Measurements from ENCODE around the gene SFTPA1. TPM values are rescaled to one million over a fixed set of nuclear protein-coding genes. Genes with fewer than 3 reads are reported as not detected.
"Not testable (repeated sequence)": the region's sequence is repeated elsewhere in the genome, so short reads cannot be mapped to it uniquely, and the experiment has no call there.

Gene SFTPA1
- total and polyA plus RNA-seq, 4 donors = 3,653 to 8,195 (median 5,428) TPM

DNA sequence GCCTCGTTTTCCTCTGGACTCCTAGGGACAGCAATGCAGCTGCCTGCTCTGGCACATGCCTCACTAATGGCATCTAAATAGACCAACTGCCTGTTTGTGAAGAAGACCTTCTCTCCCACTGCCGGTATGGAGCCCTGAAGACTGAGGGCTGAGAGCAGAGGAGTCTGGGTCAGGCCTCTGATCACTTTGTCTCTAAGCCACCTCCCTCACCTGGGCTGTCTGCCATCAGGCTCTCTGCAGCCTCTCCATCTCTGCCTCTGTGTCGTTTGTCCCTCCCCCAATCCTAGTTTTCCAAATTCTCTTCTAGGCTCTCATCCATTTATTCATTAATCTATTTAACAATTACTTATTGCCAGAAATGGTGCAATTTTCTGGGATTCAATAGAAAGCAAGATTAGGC, 15.2 kb upstream of the SFTPA1 start:
- TF ChIP-seq, protein P1, sequence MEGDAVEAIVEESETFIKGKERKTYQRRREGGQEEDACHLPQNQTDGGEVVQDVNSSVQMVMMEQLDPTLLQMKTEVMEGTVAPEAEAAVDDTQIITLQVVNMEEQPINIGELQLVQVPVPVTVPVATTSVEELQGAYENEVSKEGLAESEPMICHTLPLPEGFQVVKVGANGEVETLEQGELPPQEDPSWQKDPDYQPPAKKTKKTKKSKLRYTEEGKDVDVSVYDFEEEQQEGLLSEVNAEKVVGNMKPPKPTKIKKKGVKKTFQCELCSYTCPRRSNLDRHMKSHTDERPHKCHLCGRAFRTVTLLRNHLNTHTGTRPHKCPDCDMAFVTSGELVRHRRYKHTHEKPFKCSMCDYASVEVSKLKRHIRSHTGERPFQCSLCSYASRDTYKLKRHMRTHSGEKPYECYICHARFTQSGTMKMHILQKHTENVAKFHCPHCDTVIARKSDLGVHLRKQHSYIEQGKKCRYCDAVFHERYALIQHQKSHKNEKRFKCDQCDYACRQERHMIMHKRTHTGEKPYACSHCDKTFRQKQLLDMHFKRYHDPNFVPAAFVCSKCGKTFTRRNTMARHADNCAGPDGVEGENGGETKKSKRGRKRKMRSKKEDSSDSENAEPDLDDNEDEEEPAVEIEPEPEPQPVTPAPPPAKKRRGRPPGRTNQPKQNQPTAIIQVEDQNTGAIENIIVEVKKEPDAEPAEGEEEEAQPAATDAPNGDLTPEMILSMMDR (IDR thresholded peaks at IDR 0.05; ENCODE audit: control extremely low read depth, extremely low read depth) = no peak
- H3K36me3 ChIP-seq (ENCODE audit: control insufficient read depth in 4 of 4, insufficient read depth in 4 of 4, low read length in 4 of 4) = no peaks in the 10 kb centered on the region
- DNase-seq = no peak
- no peak overlapping the region for H3K9ac ChIP-seq (ENCODE audit: insufficient read depth in 1 of 2, low read length in 2 of 2)
- H3K9me3 ChIP-seq (ENCODE audit: control insufficient read depth in 4 of 4, insufficient read depth in 3 of 4, low read length in 3 of 4) = peaks cover 0 to 12% (median 4%) of the 10 kb centered on the region in 4 donors
- H3K27ac ChIP-seq (ENCODE audit: low read depth in 1 of 2, low read length in 1 of 2) = no peak overlapping the region
- WGBS, 2 donors = 47 to 71% methylated on average over 3 of the region's 3 CpGs
- no peaks in the 10 kb centered on the region for H3K27me3 ChIP-seq (ENCODE audit: control insufficient read depth in 3 of 3, insufficient read depth in 3 of 3, low read length in 2 of 3)
- no peak overlapping the region for H3K4me3 ChIP-seq
- peaks cover 0 to 1% (median 0%) of the 10 kb centered on the region in 5 donors for H3K4me1 ChIP-seq (ENCODE audit: control insufficient read depth in 5 of 5, insufficient read depth in 5 of 5, low read length in 5 of 5)
- ATAC-seq (ENCODE audit: insufficient read depth, low FRiP score) = no peak

DNA sequence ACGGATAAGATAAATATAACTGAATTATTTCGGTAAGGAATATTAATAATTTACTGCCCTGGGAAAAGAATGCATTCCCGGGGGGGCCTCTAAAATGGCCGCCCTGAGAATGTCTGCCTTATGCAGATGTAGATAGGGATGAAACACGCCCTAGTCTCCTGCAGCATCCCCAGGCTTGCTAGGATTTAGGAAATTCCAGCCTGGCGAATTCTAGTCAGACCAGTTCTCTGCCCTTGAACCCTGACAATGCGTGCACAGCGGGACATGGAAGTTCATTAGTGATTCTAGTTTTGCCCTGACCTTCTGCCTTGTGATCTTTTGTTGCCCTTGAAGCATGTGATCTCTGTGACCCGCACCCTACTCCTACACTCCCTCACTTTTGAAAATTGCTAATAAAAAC, 11.1 kb upstream of the SFTPA1 start:
- H3K9me3 ChIP-seq (ENCODE audit: control insufficient read depth in 4 of 4, insufficient read depth in 3 of 4, low read length in 3 of 4) = peaks cover 0 to 13% (median 4%) of the 10 kb centered on the region in 4 donors
- WGBS, 2 donors = 87 to 93% methylated on average over 9 of the region's 9 CpGs
- not testable (repeated sequence) for DNase-seq; H3K36me3 ChIP-seq (ENCODE audit: control insufficient read depth in 4 of 4, insufficient read depth in 4 of 4, low read length in 4 of 4); H3K9ac ChIP-seq (ENCODE audit: insufficient read depth in 1 of 2, low read length in 2 of 2); H3K4me3 ChIP-seq; H3K27me3 ChIP-seq (ENCODE audit: control insufficient read depth in 3 of 3, insufficient read depth in 3 of 3, low read length in 2 of 3); ATAC-seq (ENCODE audit: insufficient read depth, low FRiP score); H3K27ac ChIP-seq (ENCODE audit: low read depth in 1 of 2, low read length in 1 of 2); H3K4me1 ChIP-seq (ENCODE audit: control insufficient read depth in 5 of 5, insufficient read depth in 5 of 5, low read length in 5 of 5)

DNA sequence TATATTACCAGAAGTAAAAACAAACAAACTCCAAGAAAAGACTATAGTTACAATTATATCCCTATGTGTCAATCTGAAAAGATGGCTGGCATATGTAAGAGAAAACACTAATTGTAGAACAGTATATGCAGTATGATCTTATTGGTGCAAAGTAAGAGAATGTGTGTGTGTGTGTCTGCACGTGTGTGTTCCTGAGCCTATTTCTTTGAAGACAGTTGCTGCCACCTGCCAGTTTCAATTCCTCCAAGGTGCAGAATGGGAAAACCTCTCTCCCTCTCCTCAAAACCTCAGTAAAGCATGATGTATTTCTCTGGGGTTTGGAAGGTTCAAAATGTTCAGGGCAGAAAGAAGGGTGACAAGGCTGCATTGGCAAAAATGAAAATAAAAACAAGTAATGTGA, 8.8 kb upstream of the SFTPA1 start:
- ATAC-seq (ENCODE audit: insufficient read depth, low FRiP score) (no peak), DNase-seq (no peak)
- H3K27me3 ChIP-seq (ENCODE audit: control insufficient read depth in 3 of 3, insufficient read depth in 3 of 3, low read length in 2 of 3) = no peaks in the 10 kb centered on the region

DNA sequence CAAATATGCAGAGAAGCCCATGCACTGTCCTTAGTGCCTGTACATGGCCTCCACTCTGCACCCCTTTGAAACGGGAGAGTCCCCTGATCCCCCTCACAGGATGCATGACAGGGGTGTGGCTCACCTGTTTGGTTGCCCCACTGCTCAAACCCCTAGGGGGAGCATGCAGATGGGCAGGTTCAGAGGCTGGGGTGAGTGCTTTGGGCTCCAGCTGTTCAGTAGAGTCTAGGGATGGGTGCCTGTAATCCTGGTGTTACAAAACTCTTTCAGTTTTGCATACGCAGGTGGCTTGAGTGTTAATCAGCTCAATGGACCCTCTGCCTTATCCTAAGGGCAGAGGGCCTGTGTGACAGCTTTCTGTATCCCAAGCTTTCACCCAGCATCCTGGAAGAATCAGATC, 7.8 kb upstream of the SFTPA1 start:
- Histone ChIP-seq H3K9me3 (ENCODE audit: control insufficient read depth in 4 of 4, insufficient read depth in 3 of 4, low read length in 3 of 4) (peaks cover 0 to 3% (median 1%) of the 10 kb centered on the region in 4 donors), H3K27ac (ENCODE audit: low read depth in 1 of 2, low read length in 1 of 2) (no peak overlapping the region), H3K9ac (ENCODE audit: insufficient read depth in 1 of 2, low read length in 2 of 2) (no peak overlapping the region), H3K4me1 (ENCODE audit: control insufficient read depth in 5 of 5, insufficient read depth in 5 of 5, low read length in 5 of 5) (peaks cover 0 to 2% (median 0%) of the 10 kb centered on the region in 5 donors), H3K4me3 (no peak overlapping the region), H3K27me3 (ENCODE audit: control insufficient read depth in 3 of 3, insufficient read depth in 3 of 3, low read length in 2 of 3) (no peaks in the 10 kb centered on the region), H3K36me3 (ENCODE audit: control insufficient read depth in 4 of 4, insufficient read depth in 4 of 4, low read length in 4 of 4) (no peaks in the 10 kb centered on the region)
- WGBS, 2 donors = 59 to 88% methylated on average over 2 of the region's 2 CpGs
- TF ChIP-seq, protein P1 (IDR thresholded peaks at IDR 0.05; ENCODE audit: control extremely low read depth, extremely low read depth) = no peak
- ATAC-seq (ENCODE audit: insufficient read depth, low FRiP score) = no peak
- DNase-seq = no peak

More for the DNA sequence above, 8.8 kb upstream of the SFTPA1 start:
- Histone ChIP-seq H3K9me3 (ENCODE audit: control insufficient read depth in 4 of 4, insufficient read depth in 3 of 4, low read length in 3 of 4) (peaks cover 0 to 9% (median 3%) of the 10 kb centered on the region in 4 donors), H3K36me3 (ENCODE audit: control insufficient read depth in 4 of 4, insufficient read depth in 4 of 4, low read length in 4 of 4) (no peaks in the 10 kb centered on the region), H3K4me3 (no peak overlapping the region), H3K4me1 (ENCODE audit: control insufficient read depth in 5 of 5, insufficient read depth in 5 of 5, low read length in 5 of 5) (peaks cover 0 to 2% (median 0%) of the 10 kb centered on the region in 5 donors), H3K27ac (ENCODE audit: low read depth in 1 of 2, low read length in 1 of 2) (no peak overlapping the region), H3K9ac (ENCODE audit: insufficient read depth in 1 of 2, low read length in 2 of 2) (no peak overlapping the region)
- WGBS, 2 donors = 32 to 55% methylated on average over 1 of the region's 1 CpG
- TF ChIP-seq, protein P1 (IDR thresholded peaks at IDR 0.05; ENCODE audit: control extremely low read depth, extremely low read depth) = no peak
